Measurements from ENCODE around the gene SCGB1D1.

The SCGB1D1 gene, protein sequence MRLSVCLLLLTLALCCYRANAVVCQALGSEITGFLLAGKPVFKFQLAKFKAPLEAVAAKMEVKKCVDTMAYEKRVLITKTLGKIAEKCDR

DNA sequence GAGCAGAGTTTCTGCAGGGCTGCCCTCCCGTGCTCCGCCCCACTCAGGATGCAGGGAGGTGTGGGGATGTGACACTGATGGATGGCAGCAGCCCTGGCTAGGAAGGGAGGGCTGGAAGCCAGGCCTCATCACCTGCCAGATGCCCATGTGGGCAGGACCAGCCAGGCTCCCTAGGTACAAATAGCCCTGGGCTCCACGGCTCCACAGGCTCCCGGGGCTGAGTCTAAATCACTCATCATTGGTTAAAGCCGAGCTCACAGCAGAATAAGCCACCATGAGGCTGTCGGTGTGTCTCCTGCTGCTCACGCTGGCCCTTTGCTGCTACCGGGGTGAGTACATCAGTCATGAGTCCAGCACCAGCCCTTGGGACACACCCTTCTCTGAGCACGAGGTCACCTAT, at the start of gene SCGB1D1:
Gene SCGB1D1 (plus strand): TSS at position 206 of the 400 bp plus-strand sequence. CDS start 69 bp downstream, at position 275.
- DNase-seq = no peak

- DNase-seq = no peak
Measured at GRCh38 chr11:62140304-62141110, 49.5 kb upstream of the SCGB1D1 start.

GRCh38 chr11:62141111-62142042, 48.6 kb upstream of the SCGB1D1 start:
- no peak for DNase-seq

DNA sequence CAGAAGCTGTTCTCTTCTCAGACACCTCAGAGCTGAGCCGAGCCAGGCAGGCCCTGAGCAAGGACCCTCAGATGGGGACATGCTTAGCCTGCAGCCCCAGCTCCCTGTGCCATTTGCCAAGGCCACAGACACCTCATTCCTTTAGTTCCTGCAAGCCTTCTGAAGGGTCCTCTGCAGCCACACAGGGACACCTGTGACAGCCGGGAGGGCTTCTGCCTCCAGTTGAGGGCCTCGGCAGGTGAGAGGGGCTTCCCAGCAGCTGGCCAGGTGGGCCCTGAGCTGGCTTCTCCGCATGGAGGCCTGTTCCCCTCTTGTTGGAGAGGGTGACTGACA, 48.0 kb upstream of the SCGB1D1 start:
- DNase-seq = no peak

DNA sequence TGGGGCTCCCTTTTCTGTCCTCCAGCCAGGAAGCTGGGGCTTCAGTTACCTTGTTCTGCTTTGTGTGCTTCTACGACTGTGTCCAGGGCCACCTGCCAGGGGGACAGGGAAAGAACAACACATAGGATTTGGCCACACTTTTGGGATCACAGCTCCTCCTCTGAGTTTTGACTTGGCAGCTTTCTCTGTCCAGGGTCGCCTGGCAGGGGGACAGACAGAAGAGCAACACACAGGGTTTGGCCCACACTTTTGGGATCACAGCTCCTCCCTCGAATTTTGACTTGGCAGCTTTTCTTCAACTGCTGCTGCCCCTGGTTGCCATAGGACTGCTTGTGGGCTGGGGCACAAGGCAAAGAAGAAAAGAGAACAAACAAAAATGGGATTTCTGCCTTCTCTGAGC, 47.1 kb upstream of the SCGB1D1 start:
- no peak for DNase-seq

DNA sequence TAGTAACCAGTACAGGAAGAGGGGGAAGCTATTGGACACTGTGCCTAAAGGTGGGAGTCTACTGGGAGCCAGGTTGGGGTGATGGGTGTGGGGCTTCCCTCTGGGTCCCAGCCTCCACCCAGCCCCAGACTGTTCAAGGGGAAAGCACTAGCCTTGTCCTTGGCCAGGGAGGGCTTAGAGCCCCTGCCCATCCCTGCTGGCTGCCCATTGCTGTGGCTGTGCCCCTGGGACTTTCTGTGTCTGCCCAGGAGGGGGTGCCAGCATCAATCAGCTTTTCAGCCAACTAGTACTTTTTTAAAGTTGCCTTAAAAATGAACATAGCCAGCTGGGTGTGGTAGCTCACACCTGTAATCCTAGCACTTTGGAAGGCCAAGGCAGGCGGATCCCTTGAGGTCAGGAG, 46.3 kb upstream of the SCGB1D1 start:
- DNase-seq = no peak

DNA sequence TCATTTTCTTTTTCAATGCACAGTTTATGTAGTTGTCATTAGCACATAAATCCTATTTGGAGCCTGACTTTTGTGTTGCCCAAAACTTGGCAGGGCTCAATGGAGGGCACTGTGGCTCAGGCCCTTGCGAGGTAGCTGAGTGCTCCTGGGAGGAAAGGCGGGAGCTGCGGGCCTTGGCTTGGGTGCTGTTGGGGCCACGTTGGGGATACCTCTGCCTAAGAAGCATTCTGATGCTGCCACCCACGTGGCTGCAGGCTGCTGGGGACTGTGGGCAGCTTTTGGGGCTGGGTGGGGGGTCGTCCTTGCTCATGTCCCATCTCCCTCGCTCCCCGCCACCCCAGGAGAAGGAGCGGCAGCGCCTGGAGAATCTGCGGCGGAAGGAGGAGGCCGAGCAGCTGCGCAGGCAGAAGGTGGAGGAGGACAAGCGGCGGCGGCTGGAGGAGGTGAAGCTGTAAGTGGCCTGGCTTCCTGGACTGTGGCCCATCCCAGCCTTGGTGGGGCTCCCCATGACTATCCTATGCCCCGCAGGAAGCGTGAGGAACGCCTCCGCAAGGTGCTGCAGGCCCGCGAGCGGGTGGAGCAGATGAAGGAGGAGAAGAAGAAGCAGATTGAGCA, 45.3 kb upstream of the SCGB1D1 start:
- DNase-seq = no peak

GRCh38 chr11:62145261-62145871, 44.6 kb upstream of the SCGB1D1 start:
- DNase-seq = no peak

DNA sequence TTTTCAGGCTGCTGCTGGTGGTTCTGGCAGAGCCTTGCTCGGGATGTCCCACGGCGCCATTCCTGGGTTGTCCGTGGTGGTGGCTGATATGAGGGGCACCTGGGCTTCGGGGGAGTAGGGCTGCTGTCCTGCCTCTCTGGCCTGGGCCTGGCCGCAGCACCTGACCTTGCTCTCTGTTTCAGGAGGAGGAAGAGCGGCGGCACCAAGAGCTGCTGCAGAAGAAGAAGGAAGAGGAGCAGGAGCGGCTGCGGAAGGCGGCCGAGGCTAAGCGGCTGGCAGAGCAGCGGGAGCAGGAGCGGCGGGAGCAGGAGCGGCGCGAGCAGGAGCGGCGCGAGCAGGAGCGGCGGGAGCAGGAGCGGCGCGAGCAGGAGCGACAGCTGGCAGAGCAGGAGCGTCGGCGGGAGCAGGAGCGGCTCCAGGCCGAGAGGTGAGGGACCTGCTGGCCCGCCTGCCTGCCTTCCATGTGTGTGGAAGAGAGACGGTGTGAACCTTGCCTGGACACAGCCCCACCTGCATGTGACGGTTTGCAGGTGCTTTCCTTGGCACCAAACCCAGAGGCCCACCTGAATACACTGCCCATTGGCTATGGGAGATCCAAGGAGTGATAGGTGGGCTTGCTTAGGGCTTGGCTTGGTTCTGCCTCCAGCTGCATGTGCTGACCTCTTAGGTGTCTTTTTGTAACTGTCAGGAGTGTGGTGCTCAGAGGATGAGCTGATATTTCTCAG, 43.4 kb upstream of the SCGB1D1 start:
- DNase-seq = no peak

DNA sequence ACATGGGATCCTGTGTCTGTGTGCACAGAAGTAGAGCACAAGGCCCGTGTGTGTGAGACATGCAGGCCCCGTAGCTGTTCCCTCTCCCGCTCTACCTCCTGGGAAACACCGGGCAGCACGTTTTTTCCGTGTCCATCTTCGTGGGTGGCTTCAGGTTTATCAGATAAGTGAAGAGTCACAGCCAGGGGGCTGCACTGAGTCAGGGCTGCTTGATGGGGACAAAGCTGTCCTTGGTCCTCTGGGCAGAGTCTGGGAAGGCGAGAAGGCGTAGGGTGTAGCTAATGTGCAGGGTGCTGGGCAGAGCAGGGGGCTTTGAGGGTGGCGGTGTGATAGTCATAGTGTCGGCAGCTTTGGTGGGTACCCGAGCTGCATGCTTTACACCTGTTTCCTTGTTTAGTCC, 42.5 kb upstream of the SCGB1D1 start:
- no peak for DNase-seq

GRCh38 chr11:62148271-62148980, 41.6 kb upstream of the SCGB1D1 start:
- no peak for DNase-seq

- DNase-seq = no peak
Measured at GRCh38 chr11:62149986-62150886, 39.8 kb upstream of the SCGB1D1 start.

GRCh38 chr11:62150887-62151736, 38.9 kb upstream of the SCGB1D1 start:
- DNase-seq = no peak

- no peak for DNase-seq
Measured at GRCh38 chr11:62151737-62152102, 38.3 kb upstream of the SCGB1D1 start.

DNA sequence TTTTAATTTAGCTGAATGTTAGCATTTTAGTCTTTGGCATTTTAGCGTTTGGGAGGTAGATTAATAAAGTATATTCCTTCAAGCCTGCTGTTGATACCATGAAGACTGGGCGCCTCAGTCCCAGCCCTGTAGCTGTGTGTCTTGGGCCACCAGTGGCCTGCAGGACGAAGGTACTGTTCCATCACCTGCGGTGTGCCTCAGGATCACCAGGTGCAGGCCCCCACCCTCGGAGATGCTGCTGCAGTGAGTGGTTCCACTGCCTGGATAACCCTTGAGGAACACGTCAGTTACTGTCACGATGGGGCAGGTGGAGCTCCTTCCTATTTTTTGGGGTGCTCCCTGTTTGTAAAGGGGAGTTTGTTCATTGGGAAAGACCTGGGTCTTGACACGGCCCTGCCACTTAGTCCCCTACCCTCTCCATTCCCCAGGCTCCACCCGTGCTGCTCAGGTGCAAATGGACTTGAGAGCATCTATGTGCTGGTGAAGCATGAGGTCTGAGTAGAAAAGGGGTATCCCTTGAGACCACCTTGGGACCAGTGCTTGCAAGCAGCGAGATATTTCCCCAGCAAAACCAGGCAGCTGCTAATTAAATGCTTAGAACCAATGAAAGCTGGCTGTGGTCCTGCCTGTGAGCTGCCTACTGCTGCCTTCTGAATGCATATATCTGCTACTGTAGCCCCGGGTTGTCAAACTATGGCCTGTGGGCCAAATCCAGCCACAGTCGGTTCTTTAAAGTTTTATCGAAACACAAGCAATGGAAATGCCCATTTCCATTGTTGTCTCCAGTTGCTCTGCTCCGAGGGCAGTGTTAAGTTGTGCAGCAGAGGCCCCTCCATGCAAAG, 37.5 kb upstream of the SCGB1D1 start:
- DNase-seq = no peak

- no peak for DNase-seq
Measured at GRCh38 chr11:62153087-62153395, 37.0 kb upstream of the SCGB1D1 start.

GRCh38 chr11:62153617-62154016, 36.4 kb upstream of the SCGB1D1 start:
- no peak for DNase-seq

GRCh38 chr11:62157603-62158002, 32.4 kb upstream of the SCGB1D1 start:
- DNase-seq = no peak

- DNase-seq = no peak
Measured at GRCh38 chr11:62166371-62166770, 23.6 kb upstream of the SCGB1D1 start.
